Measurements from ENCODE around the gene ARNT2.

The ARNT2 gene

DNA sequence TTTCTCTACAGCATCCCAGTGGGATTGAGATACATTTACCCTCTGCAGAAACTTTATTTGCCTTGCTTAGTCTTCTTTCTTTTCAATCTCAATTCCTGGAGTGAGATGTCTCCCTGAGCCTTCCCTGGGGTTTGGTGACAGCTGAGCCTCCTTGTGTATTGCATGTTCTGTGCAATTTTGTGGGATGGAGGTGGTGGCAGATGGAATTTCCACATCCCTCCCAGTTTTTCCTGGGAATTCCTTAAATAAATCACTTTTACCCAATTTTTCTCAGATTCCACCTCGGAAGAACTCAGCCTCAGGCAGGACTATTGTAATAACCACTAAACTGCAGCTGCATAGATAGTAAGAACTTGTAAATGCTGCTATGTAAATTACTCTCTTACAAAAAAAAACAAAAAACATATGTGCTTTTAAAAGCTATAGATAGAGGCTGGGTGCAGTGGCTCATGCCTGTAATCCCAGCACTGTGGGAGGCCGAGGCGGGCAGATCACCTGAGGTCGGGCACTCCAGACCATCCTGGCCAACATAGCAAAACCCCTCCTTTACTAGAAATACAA is 202.4 kb downstream of the ARNT2 start:
- Histone ChIP-seq H3K4me1 (ENCODE audit: low read depth, poor library complexity, severe bottlenecking) (no peaks in the 10 kb centered on the region), H3K4me2 (no peak overlapping the region), H3K27me3 (ENCODE audit: insufficient read depth, low read depth) (no peaks in the 10 kb centered on the region), H2AFZ (ENCODE audit: low read depth) (no peak overlapping the region), H3K27ac (no peak overlapping the region), H3K4me3 (IDR thresholded peaks at IDR 0.05; ENCODE audit: insufficient read depth, low read depth, low read length) (no peak overlapping the region), H3K9ac (no peak overlapping the region), H4K20me1 (ENCODE audit: insufficient read depth) (no peaks in the 10 kb centered on the region), H3K79me2 (ENCODE audit: insufficient read depth, low read depth) (no peaks in the 10 kb centered on the region), H3K36me3 (ENCODE audit: insufficient read depth) (no peaks in the 10 kb centered on the region)
- TF ChIP-seq, protein P1, sequence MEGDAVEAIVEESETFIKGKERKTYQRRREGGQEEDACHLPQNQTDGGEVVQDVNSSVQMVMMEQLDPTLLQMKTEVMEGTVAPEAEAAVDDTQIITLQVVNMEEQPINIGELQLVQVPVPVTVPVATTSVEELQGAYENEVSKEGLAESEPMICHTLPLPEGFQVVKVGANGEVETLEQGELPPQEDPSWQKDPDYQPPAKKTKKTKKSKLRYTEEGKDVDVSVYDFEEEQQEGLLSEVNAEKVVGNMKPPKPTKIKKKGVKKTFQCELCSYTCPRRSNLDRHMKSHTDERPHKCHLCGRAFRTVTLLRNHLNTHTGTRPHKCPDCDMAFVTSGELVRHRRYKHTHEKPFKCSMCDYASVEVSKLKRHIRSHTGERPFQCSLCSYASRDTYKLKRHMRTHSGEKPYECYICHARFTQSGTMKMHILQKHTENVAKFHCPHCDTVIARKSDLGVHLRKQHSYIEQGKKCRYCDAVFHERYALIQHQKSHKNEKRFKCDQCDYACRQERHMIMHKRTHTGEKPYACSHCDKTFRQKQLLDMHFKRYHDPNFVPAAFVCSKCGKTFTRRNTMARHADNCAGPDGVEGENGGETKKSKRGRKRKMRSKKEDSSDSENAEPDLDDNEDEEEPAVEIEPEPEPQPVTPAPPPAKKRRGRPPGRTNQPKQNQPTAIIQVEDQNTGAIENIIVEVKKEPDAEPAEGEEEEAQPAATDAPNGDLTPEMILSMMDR (conservative IDR thresholded peaks at IDR 0.05; ENCODE audit: low read depth, low read length): no peak

DNA sequence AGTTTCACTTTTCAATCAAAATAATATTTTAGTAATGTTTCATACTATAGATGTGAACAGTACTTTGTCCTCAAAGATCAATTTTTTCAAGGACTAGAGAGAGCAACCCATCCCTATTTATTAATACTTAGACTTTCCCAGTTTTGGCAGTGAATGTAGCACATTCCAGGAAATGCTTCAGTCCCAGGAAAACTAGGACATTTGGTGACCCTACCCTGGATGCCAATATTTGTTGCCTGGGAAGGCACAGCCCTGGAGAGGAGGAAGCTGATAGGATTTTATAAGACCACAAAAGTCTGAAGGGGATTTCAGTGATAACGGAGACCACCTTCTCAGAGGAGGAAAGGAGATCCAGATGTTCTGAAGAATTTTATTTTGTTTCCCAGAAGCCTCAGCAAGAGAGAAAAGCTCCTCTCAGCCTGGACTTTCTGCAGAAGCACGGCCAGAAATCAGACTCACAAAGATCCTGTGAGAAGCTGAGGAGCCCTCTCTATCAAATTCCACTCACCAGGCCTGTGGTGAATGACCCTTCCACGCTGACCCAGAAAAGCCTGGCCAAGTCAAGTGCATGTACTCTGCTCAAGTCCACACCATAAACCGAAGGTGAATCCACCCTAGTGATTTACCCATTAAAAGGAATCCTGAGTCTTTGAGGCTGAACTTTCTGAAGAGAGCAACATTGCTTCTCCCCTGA is 203.3 kb downstream of the ARNT2 start:
- H3K79me2 ChIP-seq (ENCODE audit: insufficient read depth, low read depth): no peaks in the 10 kb centered on the region

DNA sequence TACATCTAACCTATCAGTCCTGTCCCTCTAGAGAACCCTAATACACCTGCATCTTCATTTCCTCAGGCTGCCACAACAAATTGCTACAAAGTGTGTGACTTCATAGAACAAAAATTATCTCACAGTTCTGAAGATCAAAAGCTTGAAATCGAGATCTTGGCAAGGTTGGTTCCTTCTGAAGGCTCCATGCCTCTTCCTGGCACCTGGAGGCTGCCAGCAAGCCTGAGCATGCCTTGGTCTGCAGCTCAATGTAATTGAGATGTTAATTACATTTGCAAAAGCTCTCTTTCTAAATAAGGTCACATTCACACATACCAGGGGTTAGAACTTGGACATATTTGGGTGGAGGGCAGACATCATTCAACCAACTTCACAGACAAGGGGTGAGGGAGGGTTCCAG is 204.5 kb downstream of the ARNT2 start:
- H3K27me3 ChIP-seq (ENCODE audit: insufficient read depth, low read depth): no peaks in the 10 kb centered on the region
- TF ChIP-seq, protein P1 (conservative IDR thresholded peaks at IDR 0.05; ENCODE audit: low read depth, low read length): no peak
- no peaks in the 10 kb centered on the region for H3K4me1 ChIP-seq (ENCODE audit: low read depth, poor library complexity, severe bottlenecking)
- H3K79me2 ChIP-seq (ENCODE audit: insufficient read depth, low read depth): no peaks in the 10 kb centered on the region
- H3K4me3 ChIP-seq (IDR thresholded peaks at IDR 0.05; ENCODE audit: insufficient read depth, low read depth, low read length): no peak overlapping the region
- no peaks in the 10 kb centered on the region for H4K20me1 ChIP-seq (ENCODE audit: insufficient read depth)
- H3K36me3 ChIP-seq (ENCODE audit: insufficient read depth): no peaks in the 10 kb centered on the region
- H2AFZ ChIP-seq (ENCODE audit: low read depth): no peak overlapping the region
- no peak overlapping the region for H3K9ac ChIP-seq
- H3K4me2 ChIP-seq: no peak overlapping the region
- no peak overlapping the region for H3K27ac ChIP-seq

More for the DNA sequence above, 203.3 kb downstream of the ARNT2 start:
- TF ChIP-seq, protein P1 (conservative IDR thresholded peaks at IDR 0.05; ENCODE audit: low read depth, low read length): no peak
- H3K4me2 ChIP-seq: no peak overlapping the region
- no peak overlapping the region for H2AFZ ChIP-seq (ENCODE audit: low read depth)
- H3K36me3 ChIP-seq (ENCODE audit: insufficient read depth): no peaks in the 10 kb centered on the region
- no peaks in the 10 kb centered on the region for H3K4me1 ChIP-seq (ENCODE audit: low read depth, poor library complexity, severe bottlenecking)
- H3K9ac ChIP-seq: no peak overlapping the region
- H3K27me3 ChIP-seq (ENCODE audit: insufficient read depth, low read depth): no peaks in the 10 kb centered on the region
- H4K20me1 ChIP-seq (ENCODE audit: insufficient read depth): no peaks in the 10 kb centered on the region
- H3K4me3 ChIP-seq (IDR thresholded peaks at IDR 0.05; ENCODE audit: insufficient read depth, low read depth, low read length): no peak overlapping the region
- no peak overlapping the region for H3K27ac ChIP-seq

DNA sequence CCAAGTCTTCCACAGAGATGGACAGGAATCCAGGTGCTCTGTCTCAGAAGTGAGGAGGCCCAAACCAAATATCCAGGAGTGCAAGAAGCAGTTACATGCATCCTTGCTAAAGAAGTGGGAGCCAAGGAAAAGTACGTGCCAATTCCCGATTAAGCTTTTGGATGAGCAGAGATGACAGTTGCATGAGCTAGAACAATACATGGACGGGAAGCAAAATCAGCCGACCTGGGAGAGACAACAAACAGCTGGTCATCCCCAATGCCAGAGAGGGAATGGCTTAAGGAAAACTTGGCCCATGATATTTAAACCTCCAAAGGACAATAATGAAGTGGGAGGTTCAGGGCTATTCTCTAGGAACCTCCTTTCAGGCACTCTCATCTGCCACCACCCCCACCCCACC is 204.9 kb downstream of the ARNT2 start:
- Histone ChIP-seq H3K9ac (no peak overlapping the region), H3K79me2 (ENCODE audit: insufficient read depth, low read depth) (no peaks in the 10 kb centered on the region), H3K4me3 (IDR thresholded peaks at IDR 0.05; ENCODE audit: insufficient read depth, low read depth, low read length) (no peak overlapping the region), H3K27ac (no peak overlapping the region), H3K4me2 (no peak overlapping the region), H3K27me3 (ENCODE audit: insufficient read depth, low read depth) (no peaks in the 10 kb centered on the region), H4K20me1 (ENCODE audit: insufficient read depth) (no peaks in the 10 kb centered on the region), H2AFZ (ENCODE audit: low read depth) (no peak overlapping the region), H3K36me3 (ENCODE audit: insufficient read depth) (no peaks in the 10 kb centered on the region), H3K4me1 (ENCODE audit: low read depth, poor library complexity, severe bottlenecking) (no peaks in the 10 kb centered on the region)
- TF ChIP-seq, protein P1 (conservative IDR thresholded peaks at IDR 0.05; ENCODE audit: low read depth, low read length): no peak

Data from KMS-11 (cell line).